Aorta (tissue), 5 donors: Measurements from ENCODE around the gene SLC22A31. TPM values are rescaled to one million over a fixed set of nuclear protein-coding genes. Genes with fewer than 3 reads are reported as not detected.

ENCODE experiments used
- ATAC-seq: fragments of 200-7000 bp; cut with Tn5 transposase; one replicate; pipeline ENCODE4 v1.9.1; 2022; ENCODE audit warnings: moderate library complexity; ENCODE audit not compliant: low FRiP score
- DNase-seq, 2 donors: peaks; one replicate each; pipeline ENCODE4 v3.0.0-alpha.2; 2020
- H3K27ac ChIP-seq, 2 donors: one replicate each; pipeline ENCODE4 v1.5.1; 2013; ENCODE audit warnings: low read length in 2 of 2, mild to moderate bottlenecking in 2 of 2, moderate library complexity in 2 of 2, control low read depth in 1 of 2, inconsistent platforms in 1 of 2, low read depth in 1 of 2
- H3K27me3 ChIP-seq, 2 donors: one replicate each; pipeline ENCODE4 v1.6.1; 2013; ENCODE audit warnings: control low read depth in 1 of 2, low read length in 1 of 2, mild to moderate bottlenecking in 1 of 2, moderate library complexity in 1 of 2; ENCODE audit not compliant: insufficient read depth in 2 of 2, control insufficient read depth in 1 of 2
- H3K36me3 ChIP-seq, 2 donors: one replicate each; pipeline ENCODE4 v1.6.1; 2013; ENCODE audit warnings: control low read depth in 1 of 2, low read length in 1 of 2, mild to moderate bottlenecking in 1 of 2; ENCODE audit not compliant: insufficient read depth in 2 of 2, control insufficient read depth in 1 of 2
- H3K4me1 ChIP-seq, 2 donors: one replicate each; pipeline ENCODE4 v1.6.1; 2013; ENCODE audit warnings: low read length in 2 of 2, control low read depth in 1 of 2, mild to moderate bottlenecking in 1 of 2, moderate library complexity in 1 of 2; ENCODE audit not compliant: insufficient read depth in 2 of 2, control insufficient read depth in 1 of 2
- H3K4me3 ChIP-seq, 2 donors: one replicate each; pipeline ENCODE4 v1.5.1; 2013; ENCODE audit warnings: low read length in 2 of 2, control low read depth in 1 of 2, mild to moderate bottlenecking in 1 of 2
- H3K9me3 ChIP-seq: one replicate; pipeline ENCODE4 v1.6.1; 2013; ENCODE audit warnings: mild to moderate bottlenecking, low read length; ENCODE audit not compliant: control insufficient read depth
- WGBS, 2 donors: extraction: QIAGEN DNeasy Blood & Tissue Kit; methylation state at CpG; one replicate each; pipeline ENCODE4 v1.1.7; 2013; 5-methylcytosine and 5-hydroxymethylcytosine counted together
- intact Hi-C, 2 donors: fragments of 100-400 bp; cut with DNase I; formaldehyde crosslinking; loops; one replicate each; pipeline versions ENCODE4 v1.14.2 to v1.15.0; 2022
- polyA plus RNA-seq, 2 donors: library from polyadenylated mRNA; stranded (reverse); fragments of 200-250 nt; gene quantifications; one replicate each; pipeline ENCODE4 v1.2.3, GENCODE V29; 2013
- total RNA-seq, 2 donors: library from RNA; stranded (reverse); fragmentation: NEBNext Ultra II Directional; extraction: Animal tissue kit (Norgen Biotek cat#: 25700); gene quantifications; one replicate each; pipeline ENCODE4 v1.2.1, GENCODE V29; 2021
- donor health status: healthy with polysubstance abuse.
- donor health status: Bipolar disorder and iron deficiency.
- donor health status: DM: no; HTN: no; CAD: no.
- donor health status: DM: no; HTN: no; CAD: no.
- donor health status: DM: yes; HTN: yes; CAD: no.

The SLC22A31 gene
- total and polyA plus RNA-seq, 4 donors: 0.75 to 4.0 (median 2.9) TPM; not detected in 1

DNA sequence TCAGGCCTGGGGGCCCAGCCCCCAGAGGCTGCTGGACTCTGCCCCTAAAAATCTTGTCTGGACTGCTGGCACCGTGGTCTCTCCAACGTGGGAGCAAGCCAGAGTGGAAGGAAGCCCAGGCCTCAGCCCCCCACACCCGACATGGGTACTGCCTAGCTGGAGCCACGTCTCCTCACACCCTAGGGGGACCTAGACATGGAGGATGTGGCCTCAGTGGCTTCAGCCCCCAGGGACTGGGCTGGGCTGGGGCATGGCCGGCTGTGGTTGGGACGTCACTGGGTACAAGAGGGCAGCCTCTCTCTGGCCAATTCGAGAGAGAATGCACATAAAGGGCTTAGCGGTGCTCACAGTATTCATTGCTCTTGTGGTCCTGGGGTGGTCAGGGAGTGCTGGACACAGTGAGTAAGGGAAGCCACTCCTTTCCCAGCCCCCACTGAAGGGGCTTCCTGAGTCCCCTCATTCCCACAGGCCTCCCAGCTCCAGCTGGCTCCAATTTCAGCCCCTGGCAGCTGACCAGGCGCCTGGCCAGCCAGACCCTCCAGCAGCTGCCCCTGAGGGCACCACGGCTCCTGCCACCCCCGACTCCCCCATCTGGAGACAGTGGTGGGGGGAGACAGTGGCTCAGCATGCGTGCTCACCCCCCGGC, 27.7 kb downstream of the SLC22A31 start:
- no peaks in the 10 kb centered on the region for H3K36me3 ChIP-seq
- no peak overlapping the region for H3K4me3 ChIP-seq
- H3K4me1 ChIP-seq: no peaks in the 10 kb centered on the region
- peaks cover 0 to 1% of the 10 kb centered on the region in 2 donors for H3K27me3 ChIP-seq
- WGBS, 2 donors: 50 to 57% methylated on average over 13 of the region's 13 CpGs
- intact Hi-C loops: no loop called here
- no peak for DNase-seq
- no peak for ATAC-seq
- H3K9me3 ChIP-seq: no peaks in the 10 kb centered on the region
- no peak overlapping the region for H3K27ac ChIP-seq

DNA sequence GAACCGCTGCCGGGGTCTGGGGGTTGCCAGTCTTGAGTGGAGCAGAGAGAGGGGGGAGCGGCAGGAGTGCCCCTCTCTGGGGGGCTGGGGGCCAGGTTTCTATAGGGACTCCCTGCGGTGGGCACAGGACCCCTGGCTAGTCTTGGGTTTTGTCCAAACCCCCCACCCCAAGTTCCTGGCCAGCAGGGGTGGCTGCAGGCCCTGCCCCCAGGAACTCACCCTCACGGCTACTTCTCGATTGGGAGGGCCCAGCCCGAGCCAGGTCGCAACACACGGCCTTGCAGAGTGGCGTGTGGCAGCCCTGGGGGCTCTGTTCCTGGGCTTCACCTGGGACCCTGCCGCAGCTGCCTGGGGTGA, 28.2 kb downstream of the SLC22A31 start:
- Histone ChIP-seq H3K4me3 (no peak overlapping the region), H3K36me3 (no peaks in the 10 kb centered on the region), H3K9me3 (no peaks in the 10 kb centered on the region), H3K27me3 (peaks cover 0 to 1% of the 10 kb centered on the region in 2 donors), H3K27ac (no peak overlapping the region), H3K4me1 (no peaks in the 10 kb centered on the region)
- 83 to 86% methylated on average over 9 to 11 of the region's 11 CpGs for WGBS, 2 donors
- DNase-seq: no peak
- ATAC-seq: no peak
- intact Hi-C loops: no loop called here

DNA sequence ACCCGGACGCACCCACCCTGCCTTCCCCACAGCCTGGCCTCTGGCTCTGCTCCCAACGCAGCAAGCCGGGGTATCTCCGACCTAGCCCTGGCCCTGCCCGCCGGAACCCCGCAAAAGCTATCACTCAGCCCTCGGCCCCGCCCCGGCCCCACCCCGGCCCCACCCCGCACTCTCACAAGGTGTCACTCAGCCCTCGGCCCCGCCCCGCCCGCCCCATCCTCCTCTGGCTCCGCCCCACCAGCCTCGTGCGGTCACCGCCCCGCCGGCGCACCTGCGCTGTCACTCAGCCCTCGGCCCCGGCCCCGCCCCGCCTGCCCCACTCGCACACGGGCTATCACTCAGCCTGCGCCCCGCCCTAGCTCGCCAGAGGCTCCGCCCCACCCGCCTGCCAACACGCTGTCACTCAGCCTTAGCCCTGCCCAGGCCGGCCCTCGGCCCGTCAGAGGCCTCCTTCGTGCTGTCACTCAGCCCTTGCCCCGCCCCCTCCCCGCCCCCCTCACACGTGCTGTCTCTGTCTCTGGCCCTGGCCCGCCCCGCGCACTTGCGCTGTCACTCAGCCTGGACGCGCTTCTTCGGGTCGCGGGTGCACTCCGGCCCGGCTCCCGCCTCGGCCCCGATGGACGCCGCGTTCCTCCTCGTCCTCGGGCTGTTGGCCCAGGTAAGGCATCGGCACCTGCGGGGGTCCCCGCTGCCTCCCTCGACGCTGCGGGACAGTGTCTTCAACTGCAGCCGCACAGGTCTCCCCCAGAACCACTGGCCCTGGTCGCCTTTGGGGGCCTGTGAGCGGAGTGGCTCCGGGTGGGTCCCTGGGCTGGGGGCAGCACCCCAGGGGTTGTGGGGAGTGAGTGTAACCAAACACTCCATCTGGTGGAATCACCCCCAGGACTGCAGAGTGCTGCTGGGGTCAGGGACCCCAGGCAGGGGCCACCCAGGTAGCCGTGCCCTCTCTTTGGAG, 28.8 kb downstream of the SLC22A31 start, which contains the start of gene CDH15:
Gene CDH15, plus strand, starts transcription at position 533 of the 955 bp plus-strand sequence. Its CDS starts 84 bp downstream, at position 617.
- Histone ChIP-seq H3K4me1 (no peaks in the 10 kb centered on the region), H3K27me3 (peaks cover 0 to 1% of the 10 kb centered on the region in 2 donors), H3K27ac (no peak within 1 kb of the TSS), H3K4me3 (no peak within 1 kb of the TSS), H3K36me3 (no peaks in the 10 kb centered on the region), H3K9me3 (no peaks in the 10 kb centered on the region)
- WGBS, 2 donors: 9 to 13% methylated on average over 44 to 74 of the region's 74 CpGs
- intact Hi-C loops: no loop called here
- ATAC-seq: peak; percentile 79
- peak; percentile 89 to 92 for DNase-seq

DNA sequence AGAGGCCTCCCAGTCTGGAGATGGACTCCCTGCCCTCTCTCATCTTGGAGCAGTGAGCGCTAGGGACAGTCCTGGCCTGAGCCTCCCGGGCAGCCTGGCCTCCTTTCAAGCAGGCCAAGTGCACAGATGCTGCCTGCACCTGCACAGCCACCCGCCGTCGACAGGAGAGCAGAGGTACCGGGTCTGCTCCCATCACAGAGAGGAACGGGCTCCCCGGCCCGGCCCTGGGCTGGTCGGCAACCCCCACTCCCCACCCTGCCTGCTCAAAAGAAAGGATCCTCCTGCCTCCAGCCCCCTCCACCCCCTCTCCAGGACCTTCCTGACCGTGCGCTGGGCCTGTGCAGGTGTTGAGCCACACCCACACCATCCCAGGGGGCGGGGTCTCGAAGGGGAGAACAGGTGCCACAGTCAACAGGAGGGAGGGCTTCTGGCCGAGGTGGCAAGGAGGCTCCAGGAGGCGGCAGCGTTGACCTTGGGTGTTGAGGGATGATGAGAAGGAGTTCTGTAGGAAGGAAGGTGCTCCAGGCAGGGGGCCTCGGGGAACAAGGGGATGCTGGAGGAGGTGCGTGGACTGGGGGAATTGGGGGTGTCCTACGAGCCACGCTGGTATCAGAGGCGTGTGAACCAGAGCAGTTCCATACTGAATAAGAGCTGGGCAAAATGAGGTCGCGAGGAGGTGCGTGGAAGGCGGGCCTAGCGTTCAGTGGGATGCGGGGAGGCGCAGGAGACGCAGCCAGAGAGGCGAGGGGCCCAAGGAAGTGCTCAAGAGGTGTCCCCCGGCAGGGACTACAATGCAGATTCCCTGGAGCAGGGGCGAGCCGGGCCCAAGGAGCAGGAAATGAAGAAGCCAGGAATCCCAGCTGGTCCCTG, 29.8 kb downstream of the SLC22A31 start:
- peak in 1 of 2 donors; percentile 49 for DNase-seq
- Histone ChIP-seq H3K27me3 (peaks cover 0 to 1% of the 10 kb centered on the region in 2 donors), H3K36me3 (no peaks in the 10 kb centered on the region), H3K4me1 (no peaks in the 10 kb centered on the region), H3K9me3 (no peaks in the 10 kb centered on the region), H3K27ac (no peak overlapping the region), H3K4me3 (no peak overlapping the region)
- no peak for ATAC-seq
- WGBS, 2 donors: 13 to 14% methylated on average over 34 of the region's 34 CpGs
- intact Hi-C loops: no loop called here

DNA sequence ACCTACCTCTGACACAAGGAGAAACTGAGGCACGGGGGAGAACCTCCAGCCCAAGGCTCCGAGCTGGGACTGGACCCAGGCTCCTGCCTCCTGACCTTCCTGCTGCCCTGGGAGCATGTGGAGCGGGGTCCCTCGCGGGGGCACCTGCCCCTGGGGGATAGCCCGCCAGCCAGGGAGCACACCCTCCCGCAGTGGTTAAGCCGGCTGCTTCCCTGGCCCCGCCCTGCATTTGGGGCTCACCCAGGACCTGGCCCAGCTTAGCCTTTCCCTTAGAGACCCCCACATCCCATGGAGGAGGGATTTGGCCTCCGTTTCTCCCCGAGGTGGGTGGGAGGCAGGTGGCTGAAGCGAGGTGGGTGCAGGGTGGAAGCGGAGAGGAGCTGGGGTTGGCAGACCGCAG, 30.6 kb downstream of the SLC22A31 start:
- no peaks in the 10 kb centered on the region for H3K36me3 ChIP-seq
- intact Hi-C loops: no loop called here
- H3K27me3 ChIP-seq: peaks cover 0 to 1% of the 10 kb centered on the region in 2 donors
- no peak for DNase-seq
- 79% methylated on average over 14 of the region's 14 CpGs for WGBS, 2 donors
- H3K9me3 ChIP-seq: no peaks in the 10 kb centered on the region
- no peak for ATAC-seq
- H3K27ac ChIP-seq: no peak overlapping the region
- no peak overlapping the region for H3K4me3 ChIP-seq
- H3K4me1 ChIP-seq: no peaks in the 10 kb centered on the region

DNA sequence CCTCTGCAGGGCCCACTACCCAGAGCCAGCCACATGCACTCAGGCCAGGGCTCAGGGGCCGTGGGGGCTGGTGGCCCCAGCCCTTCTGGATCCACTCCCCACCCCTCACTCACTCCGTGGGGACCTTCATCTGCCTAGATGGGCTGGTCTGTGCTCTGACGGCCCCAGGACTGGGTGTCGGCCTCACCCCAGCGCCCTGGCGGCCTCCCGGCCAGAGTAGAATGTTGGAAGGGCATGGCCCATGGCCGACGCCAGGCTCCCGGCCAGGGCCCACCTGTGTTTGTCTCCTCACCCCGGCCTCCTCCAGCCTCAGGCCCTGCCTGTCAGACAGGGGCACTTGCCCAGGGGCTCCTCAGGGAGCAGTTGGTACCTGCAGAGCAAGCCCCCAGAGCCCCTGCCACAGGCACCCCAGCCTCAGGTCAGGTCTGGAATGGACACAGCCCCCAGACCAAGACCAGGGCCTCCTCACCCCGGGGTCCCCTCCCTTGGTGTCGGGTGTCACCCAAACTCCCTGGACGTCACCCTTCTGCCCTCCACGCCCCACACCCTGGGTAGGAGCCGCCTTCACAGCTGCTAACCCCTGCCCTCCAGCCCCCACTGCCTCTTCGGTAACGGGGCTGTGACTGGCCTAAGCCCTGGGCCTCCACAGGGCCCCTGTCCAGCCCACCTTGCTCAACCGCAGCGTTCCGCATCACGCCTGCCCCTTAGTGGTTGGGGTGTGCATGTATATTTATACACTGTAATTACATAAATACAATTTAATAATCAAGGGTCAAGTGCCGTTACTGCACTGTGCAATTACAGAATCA, 31.8 kb downstream of the SLC22A31 start:
- Histone ChIP-seq H3K4me1 (no peaks in the 10 kb centered on the region), H3K9me3 (no peaks in the 10 kb centered on the region), H3K36me3 (no peaks in the 10 kb centered on the region), H3K27ac (no peak overlapping the region), H3K27me3 (peaks cover 0 to 1% of the 10 kb centered on the region in 2 donors), H3K4me3 (no peak overlapping the region)
- DNase-seq (no peak), ATAC-seq (no peak)
- intact Hi-C loops: no loop called here
- 66 to 72% methylated on average over 23 of the region's 23 CpGs for WGBS, 2 donors

DNA sequence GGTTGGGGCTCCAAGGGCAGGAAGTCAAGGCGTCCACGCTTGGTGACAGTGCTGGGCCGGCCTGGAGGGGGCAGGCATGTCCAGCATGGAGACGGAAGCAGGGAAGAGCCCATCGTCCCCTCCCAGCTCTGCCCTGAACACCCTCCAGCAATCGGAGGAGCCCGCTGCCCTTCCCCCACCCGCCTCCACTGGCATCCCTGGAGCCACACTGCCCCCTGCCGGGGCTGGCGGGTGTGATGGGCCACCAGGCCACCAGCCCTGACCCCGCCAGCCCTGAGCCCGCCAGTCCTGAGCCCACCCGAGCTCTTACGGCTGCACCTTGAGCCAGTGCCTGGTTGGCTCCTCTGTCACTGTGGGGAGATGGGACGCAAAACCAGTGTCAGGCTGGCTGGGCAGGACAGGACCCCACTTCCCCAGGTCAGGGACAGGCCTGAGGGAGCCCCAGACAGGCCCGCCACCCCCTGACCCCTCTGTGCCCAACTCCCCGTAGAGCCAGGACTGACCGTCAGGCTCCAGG, 32.9 kb downstream of the SLC22A31 start:
- DNase-seq: peak; percentile 85 to 92

More for the DNA sequence above, 32.9 kb downstream of the SLC22A31 start:
- Histone ChIP-seq H3K27ac (no peak overlapping the region), H3K4me3 (no peak overlapping the region), H3K4me1 (no peaks in the 10 kb centered on the region), H3K36me3 (no peaks in the 10 kb centered on the region), H3K27me3 (peaks cover 0 to 1% of the 10 kb centered on the region in 2 donors), H3K9me3 (no peaks in the 10 kb centered on the region)
- ATAC-seq: peak; percentile 55
- intact Hi-C loops: no loop called here
- 16 to 21% methylated on average over 13 to 18 of the region's 18 CpGs for WGBS, 2 donors
